Muscle of leg (tissue), 11 donors: ENCODE results near the gene ACSM2B. TPM values are rescaled to one million over a fixed set of nuclear protein-coding genes. Genes with fewer than 3 reads are reported as not detected.
A peak's percentile ranks its signal among the peaks of the same experiment; 100 is the strongest.
"Not testable (repeated sequence)": the region's sequence is repeated elsewhere in the genome, so short reads cannot be mapped to it uniquely, and the experiment has no call there.

Experiments
- DNase-seq: peaks from one replicate; pipeline ENCODE4 v3.0.0; 2013
- H3K27ac ChIP-seq: one replicate; pipeline ENCODE4 v1.5.1; 2013; ENCODE audit warnings: mild to moderate bottlenecking, low read length, control low read depth
- H3K27me3 ChIP-seq: one replicate; pipeline ENCODE4 v1.6.1; 2013; ENCODE audit warnings: low read length; ENCODE audit not compliant: control insufficient read depth, insufficient read depth
- H3K36me3 ChIP-seq: one replicate; pipeline ENCODE4 v1.6.1; 2013; ENCODE audit warnings: low read length; ENCODE audit not compliant: control insufficient read depth, insufficient read depth
- H3K4me1 ChIP-seq: one replicate; pipeline ENCODE4 v1.6.1; 2013; ENCODE audit warnings: low read length; ENCODE audit not compliant: control insufficient read depth, insufficient read depth
- H3K4me3 ChIP-seq: one replicate; pipeline ENCODE4 v1.5.1; 2013; ENCODE audit warnings: low read length, control low read depth
- H3K9me3 ChIP-seq: replicated peaks from 2 replicates; pipeline ENCODE4 v1.6.1; 2013; ENCODE audit warnings: low read depth, low read length; ENCODE audit not compliant: control insufficient read depth
- WGBS: methylation state at CpG from one replicate; pipeline ENCODE4 v1.1.5; 2013; ENCODE audit warnings: missing lambda C conversion rate; ENCODE audit not compliant: insufficient coverage; 5-methylcytosine and 5-hydroxymethylcytosine counted together
- polyA plus RNA-seq, 8 donors: library from polyadenylated mRNA; unstranded; fragments of 120-200 nt; gene quantifications; one replicate each; pipeline versions ENCODE4 v1.2.1 to v1.2.3, GENCODE V29; 2013; ENCODE audit warnings: inconsistent platforms in 1 of 8, low replicate concordance in 1 of 8; ENCODE audit not compliant: insufficient read length in 8 of 8, insufficient read depth in 1 of 8
- total RNA-seq: library from RNA; stranded (reverse); fragments of 120-200 nt; gene quantifications from one replicate; pipeline ENCODE4 v1.2.4, GENCODE V29; 2013

ACSM2B gene
- total and polyA plus RNA-seq, 9 donors, result 0.11 to 1.1 (median 0.55) TPM

DNA sequence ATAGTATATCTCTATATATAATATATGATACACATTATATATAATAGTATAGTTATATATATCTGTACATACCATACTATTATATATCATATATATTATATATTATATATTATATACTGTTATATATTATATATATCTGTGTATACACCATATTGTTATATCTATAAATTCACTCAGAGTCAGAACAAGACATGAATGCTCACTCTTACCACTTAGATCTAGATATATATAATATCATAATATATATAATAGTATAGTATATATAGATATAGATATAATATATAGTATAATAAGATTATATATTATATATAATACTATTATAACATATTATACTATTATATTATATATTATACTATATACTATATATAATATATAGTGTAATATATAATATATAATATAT, 9.3 kb downstream of the ACSM2B start:
- no peaks in the 10 kb centered on the region for H3K27me3 ChIP-seq
- DNase-seq, result no peak
- no peaks in the 10 kb centered on the region for H3K9me3 ChIP-seq
- no peaks in the 10 kb centered on the region for H3K4me1 ChIP-seq
- H3K27ac ChIP-seq, result no peak overlapping the region
- no peak overlapping the region for H3K4me3 ChIP-seq
- H3K36me3 ChIP-seq, result no peaks in the 10 kb centered on the region

DNA sequence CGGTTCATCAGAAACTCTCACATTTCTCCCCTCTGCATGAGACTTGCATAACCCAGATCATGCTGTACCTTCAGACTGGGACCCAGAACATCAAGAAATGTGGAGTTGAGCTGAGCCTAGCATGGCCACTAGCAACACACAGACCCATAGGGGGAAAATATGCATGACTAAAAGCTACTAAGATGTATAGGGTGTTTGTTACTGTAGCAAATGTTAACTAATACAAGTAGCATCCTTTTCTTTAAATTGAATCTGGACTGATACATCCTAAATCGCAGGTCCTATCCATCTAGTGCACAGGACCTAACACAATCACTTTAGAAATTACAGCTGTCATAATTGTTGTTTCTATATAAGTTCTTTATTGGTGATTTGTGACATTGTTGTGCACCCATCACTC, 10.8 kb downstream of the ACSM2B start:
- H3K27ac ChIP-seq, DNase-seq, H3K4me1 ChIP-seq, H3K9me3 ChIP-seq, H3K27me3 ChIP-seq, H3K4me3 ChIP-seq, H3K36me3 ChIP-seq: not testable (repeated sequence)
- no CpG with 5 or more reads among the region's 2 CpGs for WGBS

DNA sequence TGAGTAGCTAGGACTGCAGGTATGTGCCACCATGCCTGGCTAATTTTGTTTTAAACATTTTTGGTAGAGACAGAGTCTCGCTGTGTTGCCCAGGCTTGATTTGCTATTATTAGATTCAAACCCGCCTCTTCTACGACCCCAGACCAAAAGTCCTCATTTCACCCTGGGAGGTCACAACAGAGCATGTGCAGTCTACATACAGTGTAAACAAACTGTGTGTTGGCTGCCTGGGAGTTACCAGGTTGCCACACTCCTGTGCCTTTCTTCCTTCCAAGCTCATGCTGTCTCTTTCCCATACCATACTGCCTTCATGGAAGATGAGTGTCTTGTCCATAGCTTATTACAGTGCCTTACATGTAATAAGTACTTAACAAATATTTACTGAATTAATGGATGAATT, 11.9 kb downstream of the ACSM2B start:
- WGBS, result no CpG with 5 or more reads among the region's 3 CpGs
- not testable (repeated sequence) for H3K4me1 ChIP-seq, H3K27me3 ChIP-seq, H3K9me3 ChIP-seq, DNase-seq, H3K27ac ChIP-seq, H3K4me3 ChIP-seq, H3K36me3 ChIP-seq

DNA sequence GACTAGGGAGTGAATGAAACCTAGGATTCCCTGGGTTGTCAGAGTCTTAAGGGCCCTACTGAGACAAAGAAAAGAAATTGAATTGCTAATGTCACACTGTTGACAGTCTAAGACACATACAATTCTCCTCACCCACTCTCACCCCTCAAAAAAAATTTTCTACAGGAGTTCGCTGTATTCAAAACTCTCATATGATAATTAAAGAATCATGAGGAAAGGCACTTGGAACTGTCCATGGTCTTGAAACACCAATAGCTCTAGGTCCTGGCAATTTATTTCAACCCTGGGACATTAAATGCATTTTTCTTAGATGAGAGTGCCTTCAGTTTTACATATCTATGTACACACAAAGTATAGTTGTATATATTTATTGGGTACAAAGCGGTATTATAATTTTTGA, 20.5 kb downstream of the ACSM2B start:
- H3K27me3 ChIP-seq, H3K9me3 ChIP-seq, H3K4me1 ChIP-seq, DNase-seq, H3K36me3 ChIP-seq, H3K4me3 ChIP-seq, H3K27ac ChIP-seq: not testable (repeated sequence)
- WGBS, result no CpG with 5 or more reads among the region's 2 CpGs

DNA sequence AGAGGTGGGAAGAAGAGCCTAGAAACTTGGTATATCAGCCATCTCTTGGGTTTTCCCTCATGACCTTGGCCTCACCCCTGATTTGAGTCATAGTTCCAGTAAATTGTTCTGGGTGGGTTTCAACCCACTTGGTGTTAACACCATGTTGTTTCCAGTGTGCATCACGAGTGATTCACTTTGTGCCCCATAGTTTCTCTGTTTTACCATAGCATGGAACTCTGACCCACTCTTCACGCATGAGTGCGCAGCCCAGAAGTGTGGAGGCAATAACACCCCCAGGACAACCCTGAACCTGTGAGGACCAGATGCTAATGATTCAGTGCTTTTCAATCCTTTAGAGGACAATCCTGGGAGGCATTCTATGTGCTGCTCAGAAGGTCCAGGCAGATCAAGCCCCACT, 21.5 kb downstream of the ACSM2B start:
- not testable (repeated sequence) for H3K27ac ChIP-seq, DNase-seq, H3K4me1 ChIP-seq, H3K27me3 ChIP-seq, H3K9me3 ChIP-seq, H3K36me3 ChIP-seq, H3K4me3 ChIP-seq
- 79% methylated on average over 3 of the region's 3 CpGs for WGBS

DNA sequence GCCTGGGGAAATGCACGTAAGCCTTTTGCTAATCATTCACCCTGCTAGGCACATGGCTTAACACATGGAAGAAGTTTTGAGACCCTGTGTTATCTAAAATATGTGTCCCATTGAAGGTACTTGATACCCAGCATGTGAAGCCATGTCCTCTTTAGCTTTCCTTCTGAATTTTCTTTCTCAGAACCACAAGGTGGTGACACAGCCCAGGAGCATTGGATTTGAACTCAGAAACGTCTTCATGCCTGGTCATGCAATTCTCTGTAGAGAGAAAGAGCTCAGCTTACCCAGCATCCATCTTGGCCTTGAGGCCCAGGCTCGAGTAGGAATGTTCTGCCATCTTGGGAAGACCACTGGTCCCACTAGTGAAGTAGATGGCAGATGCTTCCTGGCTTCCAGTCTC, 22.7 kb downstream of the ACSM2B start:
- not testable (repeated sequence) for H3K27me3 ChIP-seq, H3K4me3 ChIP-seq, H3K36me3 ChIP-seq, H3K27ac ChIP-seq, H3K4me1 ChIP-seq, DNase-seq, H3K9me3 ChIP-seq
- WGBS, result no CpG with 5 or more reads among the region's 3 CpGs

GRCh38 chr16:20546951-20547350, 29.2 kb downstream of the ACSM2B start:
- H3K9me3 ChIP-seq, H3K27ac ChIP-seq, DNase-seq, H3K4me1 ChIP-seq, H3K27me3 ChIP-seq, H3K36me3 ChIP-seq, H3K4me3 ChIP-seq: not testable (repeated sequence)
- no CpG with 5 or more reads among the region's 1 CpG for WGBS

DNA sequence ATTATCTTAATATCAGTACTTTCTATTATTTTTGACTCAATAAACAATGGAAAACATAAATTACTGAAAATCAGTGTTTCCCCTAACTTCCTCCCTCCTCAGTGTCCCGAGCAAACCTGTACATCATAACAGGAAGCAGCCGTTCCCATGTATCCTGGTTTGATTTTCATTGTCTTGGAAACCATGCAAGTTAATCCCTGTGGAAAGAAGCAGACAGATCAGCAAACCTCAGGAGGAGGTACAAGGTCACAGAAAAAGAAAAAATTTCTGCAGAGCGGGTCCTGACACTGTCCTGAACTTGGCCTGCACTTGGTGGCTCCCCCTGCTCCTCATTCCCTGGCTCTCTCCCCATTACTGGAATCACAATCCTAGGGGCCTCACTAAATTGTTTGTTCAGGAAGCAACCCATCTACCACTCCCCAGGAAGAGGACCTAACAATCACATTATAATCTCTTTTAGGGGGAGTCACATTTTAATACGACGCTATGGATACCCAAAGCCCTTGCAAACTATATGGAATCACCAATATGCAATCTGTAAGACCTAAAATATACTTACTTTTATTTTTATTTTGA, 29.8 kb downstream of the ACSM2B start:
- not testable (repeated sequence) for H3K36me3 ChIP-seq, H3K9me3 ChIP-seq, H3K4me1 ChIP-seq, H3K27me3 ChIP-seq, H3K4me3 ChIP-seq
- WGBS, result no CpG with 5 or more reads among the region's 5 CpGs
- DNase-seq, result peak; percentile 0
- peak overlapping the region; percentile 1 for H3K27ac ChIP-seq

DNA sequence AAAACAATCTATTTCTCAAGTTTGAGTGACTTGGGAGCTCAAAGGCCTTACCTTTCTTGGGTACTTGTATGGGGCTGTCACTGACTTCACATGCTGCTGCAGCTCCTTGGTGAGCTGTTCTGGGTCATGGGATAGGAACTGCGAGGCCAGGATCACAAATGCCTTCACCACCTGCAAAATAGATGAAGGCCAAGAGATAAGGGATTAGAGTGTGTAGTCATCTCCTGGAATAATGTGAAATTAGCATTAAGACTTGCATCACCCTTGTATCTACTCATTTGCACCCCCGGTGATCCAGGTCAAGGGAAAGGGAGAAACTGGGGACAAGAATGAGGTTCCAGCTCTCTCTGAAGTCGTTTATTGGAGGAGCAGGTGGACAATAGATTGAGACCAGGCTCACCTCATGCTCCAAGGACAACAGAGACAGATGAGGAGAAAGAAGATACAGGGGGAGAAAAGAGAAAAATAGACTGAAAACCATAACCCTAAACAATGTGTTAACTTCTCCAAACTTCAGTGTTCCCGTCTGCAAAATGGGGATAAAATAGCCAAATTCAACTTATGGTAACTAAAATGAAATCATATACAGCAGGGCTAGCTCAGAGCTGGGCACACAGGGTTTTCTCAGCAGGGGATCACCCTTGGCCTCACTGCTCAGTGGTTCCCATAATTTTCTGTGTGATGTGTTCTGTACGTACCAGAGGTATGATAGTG, 35.4 kb downstream of the ACSM2B start:
- not testable (repeated sequence) for H3K27me3 ChIP-seq, H3K36me3 ChIP-seq, DNase-seq, H3K27ac ChIP-seq, H3K4me3 ChIP-seq, H3K4me1 ChIP-seq, H3K9me3 ChIP-seq
- WGBS, result no CpG with 5 or more reads among the region's 5 CpGs

DNA sequence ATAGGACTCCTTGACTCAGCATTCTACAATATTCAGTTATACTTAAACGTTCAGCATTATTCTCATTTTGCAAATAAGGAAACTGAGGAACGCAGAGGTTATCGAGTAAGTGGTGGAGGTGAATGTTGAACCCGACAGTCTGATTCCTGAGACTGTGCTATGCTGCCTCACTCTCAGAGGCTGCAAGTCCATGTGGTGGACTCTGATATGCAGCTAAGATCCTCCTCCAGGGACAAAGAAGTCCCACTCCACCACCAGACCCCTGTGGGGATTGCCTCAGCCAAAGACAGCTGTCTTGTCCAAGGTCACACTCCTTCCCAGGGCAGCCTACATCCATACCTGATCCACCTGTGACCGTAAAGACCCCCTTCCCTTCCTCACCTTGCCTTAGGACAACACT, 37.5 kb downstream of the ACSM2B start:
- no peak for DNase-seq
- Histone ChIP-seq H3K27me3 (no peaks in the 10 kb centered on the region), H3K36me3 (no peaks in the 10 kb centered on the region), H3K4me3 (no peak overlapping the region), H3K4me1 (no peaks in the 10 kb centered on the region), H3K9me3 (no peaks in the 10 kb centered on the region), H3K27ac (no peak overlapping the region)
- WGBS, result no CpG with 5 or more reads among the region's 5 CpGs

GRCh38 chr16:20538181-20538580, 38.0 kb downstream of the ACSM2B start:
- Histone ChIP-seq H3K4me1 (no peaks in the 10 kb centered on the region), H3K4me3 (no peak overlapping the region), H3K27ac (no peak overlapping the region), H3K9me3 (no peaks in the 10 kb centered on the region), H3K36me3 (no peaks in the 10 kb centered on the region), H3K27me3 (no peaks in the 10 kb centered on the region)
- no CpG with 5 or more reads among the region's 1 CpG for WGBS
- no peak for DNase-seq
